Peyer's patch (tissue), 4 donors: ENCODE data around the gene IGFBP6.

Experiments used
- CTCF ChIP-seq, 6 experiments: fragments of 450-650 bp in 4 of 6; fragments of 200-600 bp in 2 of 6; sonication (generic) in 1 of 6; IDR thresholded peaks; one replicate each; pipeline ENCODE4 v1.5.1; 2017 to 2019; ENCODE audit warnings: antibody characterized with exemption in 6 of 6, mild to moderate bottlenecking in 3 of 6, moderate library complexity in 1 of 6
- POLR2A ChIP-seq, 2 donors: fragments of 450-650 bp; IDR thresholded peaks; one replicate each; pipeline ENCODE4 v1.5.1; 2017; ENCODE audit warnings: antibody characterized with exemption in 2 of 2, mild to moderate bottlenecking in 2 of 2, moderate library complexity in 2 of 2

- TF ChIP-seq POLR2A (IDR thresholded peaks at IDR 0.05) (no peak), CTCF (IDR thresholded peaks at IDR 0.05) (no peak)
These were observed 48.6 kb upstream of the IGFBP6 start for GRCh38 chr12:53048780-53049401.
